MV-4-11 (cell line): ENCODE results near the gene WWOX.

Source experiments
- DNase-seq: peaks from one replicate; lab custom pipeline; 2025; lab: John Stamatoyannopoulos, UW

Gene WWOX

GRCh38 chr16:78438632-78439031 is 339.2 kb downstream of the WWOX start:
- no peak for DNase-seq

- DNase-seq, result no peak
These were observed 340.2 kb downstream of the WWOX start for GRCh38 chr16:78439646-78440045.

- DNase-seq, result no peak
These were observed 341.8 kb downstream of the WWOX start for GRCh38 chr16:78441298-78441697.

GRCh38 chr16:78443542-78444364 is 344.3 kb downstream of the WWOX start:
- DNase-seq, result peak; percentile 17

- DNase-seq, result no peak
These were observed 346.4 kb downstream of the WWOX start for GRCh38 chr16:78445818-78446217.

GRCh38 chr16:78446486-78446885 is 347.0 kb downstream of the WWOX start:
- no peak for DNase-seq

- no peak for DNase-seq
These were observed 347.6 kb downstream of the WWOX start for GRCh38 chr16:78446992-78447563.

GRCh38 chr16:78448658-78449271 is 349.3 kb downstream of the WWOX start:
- DNase-seq, result no peak

GRCh38 chr16:78450255-78450654 is 350.8 kb downstream of the WWOX start:
- no peak for DNase-seq

- no peak for DNase-seq
These were observed 352.6 kb downstream of the WWOX start for GRCh38 chr16:78452025-78452555.

GRCh38 chr16:78455861-78456260 is 356.4 kb downstream of the WWOX start:
- DNase-seq, result no peak

GRCh38 chr16:78458588-78458987 is 359.1 kb downstream of the WWOX start:
- DNase-seq, result no peak

- no peak for DNase-seq
These were observed 361.0 kb downstream of the WWOX start for GRCh38 chr16:78460428-78460827.

- DNase-seq, result no peak
These were observed 361.6 kb downstream of the WWOX start for GRCh38 chr16:78461087-78461486.

- no peak for DNase-seq
These were observed 362.2 kb downstream of the WWOX start for GRCh38 chr16:78461496-78462287.

GRCh38 chr16:78462288-78463208 is 363.1 kb downstream of the WWOX start:
- DNase-seq, result no peak

- no peak for DNase-seq
These were observed 364.1 kb downstream of the WWOX start for GRCh38 chr16:78463591-78463990.

GRCh38 chr16:78464833-78465232 is 365.4 kb downstream of the WWOX start:
- no peak for DNase-seq

GRCh38 chr16:78465730-78466129 is 366.3 kb downstream of the WWOX start:
- DNase-seq, result no peak

- DNase-seq, result no peak
These were observed 370.3 kb downstream of the WWOX start for GRCh38 chr16:78469787-78470186.
